EL (cell line): ENCODE results near the gene GPC1.

Experiments used
- DNase-seq: peaks from one replicate; pipeline ENCODE4 v3.0.0-alpha.2; 2016

Gene GPC1

DNA sequence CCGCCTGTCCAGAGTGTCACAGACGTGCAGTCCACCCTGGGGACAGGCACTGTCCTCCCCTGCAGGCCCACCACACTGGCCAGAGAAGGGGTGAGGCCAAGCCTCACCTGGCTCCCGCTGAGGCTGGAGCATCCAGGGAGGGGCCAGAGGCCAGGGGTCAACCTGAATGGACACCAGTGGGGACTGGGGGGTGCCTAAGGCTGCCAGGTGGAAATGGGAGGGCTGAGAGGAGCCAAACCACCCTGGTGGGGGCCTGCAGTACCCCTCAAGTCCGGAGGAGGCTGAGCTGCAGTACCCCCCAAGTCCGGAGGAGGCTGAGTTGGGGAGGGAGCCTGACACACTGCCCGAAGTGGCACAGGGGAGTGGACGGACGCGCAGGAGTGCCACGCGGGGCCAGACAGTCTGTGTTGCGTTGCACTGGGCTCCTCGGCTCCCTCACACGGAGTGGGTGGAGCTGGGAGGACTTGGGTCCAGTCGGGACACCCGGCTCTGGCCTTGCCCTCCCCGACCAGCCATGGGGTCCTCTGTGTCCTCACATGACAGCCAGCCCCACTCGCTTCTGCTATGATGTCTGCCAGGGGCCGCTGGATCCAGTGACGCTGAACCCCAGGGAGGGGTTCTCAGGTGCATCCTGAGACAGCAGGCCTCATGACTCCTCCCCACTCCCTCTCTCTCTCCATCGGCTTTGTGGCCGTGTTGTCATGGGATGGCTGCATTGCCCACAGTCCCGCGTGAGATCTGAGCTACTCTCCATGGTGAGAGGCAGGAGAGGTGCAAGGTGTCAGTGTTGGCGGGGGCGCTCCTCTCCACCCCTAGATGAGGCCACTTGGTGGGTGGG, 22.3 kb upstream of the GPC1 start:
- no peak for DNase-seq

DNA sequence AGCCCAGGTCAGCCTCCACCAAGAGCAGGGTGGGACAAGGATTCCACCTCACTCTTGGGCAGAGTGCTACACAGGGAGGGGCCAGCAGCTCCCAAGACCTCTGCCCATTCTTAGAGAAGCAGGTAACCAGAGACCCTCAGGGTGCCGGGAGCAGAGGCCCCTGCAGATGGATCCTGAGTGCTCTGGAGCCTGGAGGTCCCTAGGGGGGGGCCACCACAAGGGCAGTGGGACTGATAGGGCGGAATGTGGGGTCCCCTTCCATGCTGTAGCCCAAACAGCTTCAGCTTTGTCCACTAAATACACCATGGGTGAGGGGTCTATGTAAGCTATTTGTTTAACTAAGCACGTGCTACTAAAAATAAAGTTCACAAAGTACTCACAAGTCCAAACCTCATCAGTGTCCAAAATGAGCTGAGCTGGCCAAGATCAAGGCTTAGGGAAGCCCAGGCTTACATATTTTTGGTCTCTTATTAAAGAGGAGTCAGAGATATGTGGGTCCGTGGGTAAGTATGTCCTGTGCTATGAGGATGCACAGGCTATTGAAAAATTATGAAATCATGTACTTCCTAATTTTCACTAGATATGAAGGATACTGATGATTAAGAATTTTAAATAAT, 21.5 kb upstream of the GPC1 start:
- DNase-seq = no peak

DNA sequence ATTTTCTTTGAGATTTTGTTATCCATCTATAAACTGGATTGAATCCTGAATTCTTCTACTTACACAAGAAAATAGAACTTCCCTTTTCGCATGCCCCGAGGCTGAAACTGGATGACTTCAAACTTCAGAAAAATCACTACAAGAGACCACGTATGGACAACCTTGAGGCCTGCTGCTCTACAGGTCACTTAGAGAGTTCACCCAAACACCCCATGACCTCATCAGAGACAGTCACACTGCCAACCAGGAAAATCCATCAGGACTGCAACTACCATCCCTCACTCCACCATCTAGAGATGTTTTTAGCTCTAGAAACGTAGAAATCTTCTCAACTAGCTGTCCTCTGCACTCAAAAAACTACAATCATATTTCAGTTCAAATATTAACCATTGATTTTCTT, 18.6 kb upstream of the GPC1 start:
- DNase-seq = no peak

DNA sequence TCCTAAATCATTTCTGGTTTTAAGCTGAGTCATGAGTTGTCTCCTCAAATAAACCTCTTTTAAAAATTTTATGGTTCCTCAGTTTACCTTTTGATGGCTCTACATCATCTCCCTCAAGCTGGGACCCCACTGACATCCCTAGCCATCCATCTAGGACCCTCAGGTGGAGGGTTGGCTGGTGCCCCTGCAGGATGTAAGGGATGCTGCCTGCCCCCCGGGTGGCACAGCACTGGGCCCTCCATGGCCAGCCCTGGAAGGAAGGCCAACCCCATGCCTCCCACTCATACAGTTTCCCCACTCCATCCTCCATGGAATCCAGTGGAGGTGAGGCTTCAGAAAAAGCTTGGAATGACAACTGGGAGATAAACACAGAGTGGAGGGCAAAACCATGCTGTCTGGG, 17.2 kb upstream of the GPC1 start:
- no peak for DNase-seq

DNA sequence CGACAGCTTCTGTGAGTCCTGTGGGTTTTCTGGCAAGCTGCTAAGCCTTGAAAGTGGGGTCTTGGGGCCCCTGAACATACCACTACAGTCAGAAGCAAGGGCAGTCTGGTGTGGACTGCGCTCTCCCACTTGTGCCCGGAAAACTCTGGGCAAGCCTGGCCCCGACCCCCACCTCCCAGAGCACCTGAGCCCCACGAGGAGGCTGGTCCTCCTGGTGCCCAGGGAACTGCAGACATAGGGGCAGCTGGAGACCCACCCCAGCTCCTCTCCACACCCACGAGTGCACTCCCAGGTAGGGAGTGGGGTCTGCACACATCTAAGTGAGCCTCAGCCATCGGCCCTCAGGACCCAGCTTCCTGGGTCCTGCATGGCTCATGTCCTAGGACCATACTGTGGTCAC, 16.2 kb upstream of the GPC1 start:
- DNase-seq = no peak

DNA sequence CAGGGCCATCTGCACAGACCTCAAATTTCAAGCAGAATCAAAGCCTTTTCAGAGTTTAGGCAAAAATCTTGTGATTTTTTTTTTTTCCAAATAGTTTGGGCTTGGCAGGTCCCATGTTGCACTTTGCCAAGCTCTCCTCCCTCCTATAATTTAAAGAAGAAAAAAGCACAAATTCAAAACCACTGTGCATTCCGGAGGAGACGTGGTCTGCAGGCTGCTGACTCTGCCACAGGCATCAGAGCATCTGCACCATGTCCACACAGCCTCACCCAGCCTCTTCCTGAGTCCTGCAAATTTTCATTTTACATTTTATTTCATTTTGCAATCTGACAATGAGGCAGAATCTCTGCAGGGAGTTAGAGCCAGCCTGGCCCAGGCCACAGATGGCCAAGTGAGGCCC, 15.7 kb upstream of the GPC1 start:
- DNase-seq = no peak

DNA sequence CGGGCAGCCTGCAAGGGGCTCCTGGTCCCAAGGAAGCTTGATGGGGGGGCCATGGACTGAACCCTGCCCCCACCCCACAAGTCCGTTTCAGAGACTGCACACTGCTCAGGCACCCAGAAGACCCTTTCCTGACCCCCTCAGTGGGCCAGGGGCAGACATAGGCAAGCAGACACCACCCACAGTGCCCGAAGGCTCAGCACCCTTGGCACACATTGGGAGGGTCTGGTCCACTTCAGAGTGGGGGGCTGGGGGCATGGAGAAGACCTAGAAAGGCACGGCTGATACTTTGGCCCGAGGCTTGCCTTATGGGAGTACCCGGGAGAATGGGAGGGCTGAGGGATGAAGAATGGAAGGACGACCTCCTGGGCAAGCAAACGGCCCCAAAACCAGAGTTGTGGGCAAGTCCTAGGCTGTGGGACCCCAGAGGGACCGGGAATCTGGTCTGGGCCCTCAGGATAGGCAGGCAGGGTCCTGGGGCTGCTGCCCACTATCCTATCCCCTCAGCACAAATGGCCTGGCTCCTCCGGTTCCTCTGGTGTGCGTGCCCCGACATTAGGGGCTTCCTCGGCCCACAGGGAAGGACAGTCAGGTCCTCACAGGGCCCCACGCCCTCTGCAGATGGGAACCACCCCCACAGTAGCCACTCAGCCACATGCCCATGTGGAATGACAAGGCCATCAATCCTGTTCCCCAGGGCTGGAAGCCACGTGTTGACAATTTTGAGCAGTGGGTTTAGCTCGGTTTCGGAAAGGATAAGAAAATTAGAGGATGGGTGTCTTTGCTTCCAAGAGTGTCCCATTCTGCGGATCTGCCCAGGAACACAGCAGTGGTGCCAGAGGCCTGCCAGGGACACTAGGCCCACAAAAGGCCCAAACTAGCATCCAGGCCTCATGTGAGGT, 15.0 kb upstream of the GPC1 start:
- no peak for DNase-seq

DNA sequence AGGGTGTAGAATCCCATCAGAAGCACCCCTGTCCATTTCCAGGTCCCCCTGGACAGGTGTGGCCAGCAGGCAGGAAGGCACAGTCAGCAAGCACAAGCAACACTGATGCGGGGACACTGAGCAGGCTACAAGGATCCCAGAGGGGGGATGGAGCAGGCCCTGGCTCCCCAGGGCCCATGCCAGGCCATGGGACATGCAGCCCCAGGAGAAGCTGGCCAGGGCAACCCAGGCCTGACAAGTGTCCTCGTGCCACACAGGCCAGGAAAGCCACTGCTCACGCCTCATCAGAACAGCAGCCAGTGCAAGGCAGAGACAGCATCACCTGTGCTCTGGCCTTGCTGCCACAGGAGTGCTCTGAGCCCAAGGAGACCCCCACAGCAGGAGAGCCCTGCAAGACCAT, 14.1 kb upstream of the GPC1 start:
- DNase-seq = no peak

DNA sequence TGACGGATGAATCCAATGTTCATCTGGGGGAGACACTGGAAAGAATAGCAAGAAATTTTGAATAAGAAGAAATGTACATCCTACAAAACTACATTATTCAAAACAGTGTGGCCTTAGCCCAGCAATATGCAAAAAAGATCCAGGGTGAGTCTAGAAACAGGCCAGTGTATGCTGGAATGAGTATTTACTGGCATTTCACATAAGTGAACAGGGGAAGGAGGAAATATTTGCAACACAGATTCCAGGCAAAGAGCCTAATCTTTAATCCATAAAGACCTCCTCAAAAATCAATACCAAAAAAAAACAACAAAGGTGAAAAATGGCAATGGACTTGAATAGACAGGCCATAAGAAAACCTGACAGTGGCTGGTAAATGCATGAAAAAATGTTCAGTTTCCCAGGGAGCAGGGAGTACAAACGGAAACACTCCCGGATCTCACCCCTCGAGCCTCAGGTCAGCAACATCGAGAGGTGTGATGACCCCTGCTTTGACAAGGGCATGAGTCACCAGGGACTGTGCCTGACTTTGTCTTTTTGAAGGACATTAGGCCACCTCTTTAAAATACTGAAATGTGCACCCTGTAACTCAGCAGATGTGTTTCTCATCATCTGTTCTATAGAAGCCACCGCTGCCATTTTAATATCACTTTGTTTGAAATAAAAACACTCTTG, 12.7 kb upstream of the GPC1 start:
- no peak for DNase-seq

DNA sequence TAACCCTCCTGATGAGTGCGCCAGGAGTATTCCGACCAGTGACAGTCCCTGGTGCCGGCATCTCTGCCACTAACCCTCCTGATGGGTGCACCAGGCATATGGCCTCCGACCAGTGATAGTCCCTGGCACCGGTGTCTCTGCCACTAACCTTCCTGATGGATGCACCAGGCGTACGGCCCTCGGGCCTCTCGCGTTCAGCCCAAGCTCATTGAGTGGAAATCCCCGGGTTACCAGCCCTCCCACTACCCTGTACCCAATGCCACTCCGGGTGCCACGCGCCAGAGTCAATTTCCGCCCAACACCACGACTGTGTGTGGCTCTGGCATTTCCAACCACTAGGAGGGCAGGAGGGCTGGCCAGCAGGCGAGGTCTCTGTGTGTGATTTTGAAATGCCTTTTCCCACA, 11.7 kb upstream of the GPC1 start:
- DNase-seq = no peak

DNA sequence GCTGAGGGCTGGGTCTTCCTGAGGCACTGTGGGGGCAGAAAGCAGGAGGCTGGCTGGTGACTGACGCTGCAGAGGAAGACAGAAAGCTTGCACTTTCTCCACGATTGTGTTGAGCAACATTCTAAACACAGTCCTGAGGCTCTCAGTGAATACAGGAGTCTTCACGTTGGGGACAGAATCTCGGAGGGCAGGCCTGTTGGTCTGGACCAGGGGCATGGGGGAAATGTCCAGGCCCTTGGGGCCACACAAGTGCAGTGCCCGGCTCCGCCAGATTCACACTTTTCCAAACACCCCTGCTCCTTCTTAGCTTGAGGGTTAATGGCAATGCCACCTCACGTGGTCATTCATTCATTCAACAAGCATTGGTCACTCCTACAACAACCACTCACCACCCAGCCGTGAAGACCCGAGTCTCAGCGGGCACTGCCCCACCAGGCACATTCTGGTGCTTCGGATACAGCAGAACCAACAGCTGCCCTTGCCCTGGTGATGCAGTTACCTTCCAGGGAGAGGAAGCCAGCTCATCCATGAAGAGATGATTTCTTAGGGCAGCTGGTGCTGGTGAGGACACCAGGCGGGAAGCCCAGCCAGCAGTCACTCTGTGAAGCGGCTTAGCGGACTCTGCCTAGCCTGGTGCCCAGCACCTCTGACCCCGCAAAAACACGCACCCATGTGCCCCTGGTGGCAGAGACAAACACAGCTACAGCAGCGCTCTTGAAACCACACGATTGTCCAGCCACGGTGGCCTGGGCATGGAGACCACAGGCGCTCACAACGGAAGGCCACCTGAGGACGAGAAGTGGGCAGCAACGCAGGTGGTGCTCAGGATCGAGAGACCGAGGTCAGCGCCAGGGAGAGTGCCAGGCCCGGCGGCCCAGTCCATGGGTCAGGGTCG, 10.9 kb upstream of the GPC1 start:
- DNase-seq = no peak

DNA sequence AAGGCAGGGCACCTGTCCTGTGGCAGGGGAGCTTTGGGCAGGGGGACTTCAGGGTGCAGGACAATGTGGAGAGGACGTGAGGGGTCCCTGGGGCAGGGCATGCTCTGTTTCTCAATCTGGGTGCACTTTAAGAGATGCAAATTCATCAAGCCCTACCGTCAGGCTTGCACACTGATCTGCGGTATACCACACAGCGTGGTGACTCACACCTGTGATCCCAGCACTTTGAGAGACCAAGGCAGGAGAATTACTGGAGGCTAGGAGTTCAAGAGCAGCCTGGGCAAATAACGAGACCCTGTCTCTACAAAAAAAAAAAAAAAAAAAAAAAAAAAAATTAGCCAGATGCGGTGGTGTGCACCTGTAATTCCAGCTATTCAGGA, 10.2 kb upstream of the GPC1 start:
- DNase-seq = no peak

DNA sequence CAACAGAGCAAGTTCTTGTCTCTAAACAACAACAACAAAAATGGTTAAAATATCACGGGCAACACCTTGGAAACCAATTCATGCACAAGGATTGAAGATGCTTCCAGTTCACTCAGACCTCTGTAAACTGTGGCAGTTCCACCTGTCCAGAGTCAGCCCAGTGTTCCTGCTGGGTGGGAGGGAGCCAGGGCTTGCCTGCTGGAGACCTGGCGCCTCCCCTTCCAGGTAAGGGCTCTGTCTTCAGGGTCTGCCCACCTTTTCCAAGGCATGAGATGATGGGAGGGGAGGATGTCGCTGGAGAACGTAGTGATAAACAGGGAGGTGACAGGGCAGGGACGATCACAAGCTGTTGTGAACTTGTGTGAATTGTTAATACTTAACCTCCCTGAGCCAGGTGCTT, 9.8 kb upstream of the GPC1 start:
- no peak for DNase-seq

DNA sequence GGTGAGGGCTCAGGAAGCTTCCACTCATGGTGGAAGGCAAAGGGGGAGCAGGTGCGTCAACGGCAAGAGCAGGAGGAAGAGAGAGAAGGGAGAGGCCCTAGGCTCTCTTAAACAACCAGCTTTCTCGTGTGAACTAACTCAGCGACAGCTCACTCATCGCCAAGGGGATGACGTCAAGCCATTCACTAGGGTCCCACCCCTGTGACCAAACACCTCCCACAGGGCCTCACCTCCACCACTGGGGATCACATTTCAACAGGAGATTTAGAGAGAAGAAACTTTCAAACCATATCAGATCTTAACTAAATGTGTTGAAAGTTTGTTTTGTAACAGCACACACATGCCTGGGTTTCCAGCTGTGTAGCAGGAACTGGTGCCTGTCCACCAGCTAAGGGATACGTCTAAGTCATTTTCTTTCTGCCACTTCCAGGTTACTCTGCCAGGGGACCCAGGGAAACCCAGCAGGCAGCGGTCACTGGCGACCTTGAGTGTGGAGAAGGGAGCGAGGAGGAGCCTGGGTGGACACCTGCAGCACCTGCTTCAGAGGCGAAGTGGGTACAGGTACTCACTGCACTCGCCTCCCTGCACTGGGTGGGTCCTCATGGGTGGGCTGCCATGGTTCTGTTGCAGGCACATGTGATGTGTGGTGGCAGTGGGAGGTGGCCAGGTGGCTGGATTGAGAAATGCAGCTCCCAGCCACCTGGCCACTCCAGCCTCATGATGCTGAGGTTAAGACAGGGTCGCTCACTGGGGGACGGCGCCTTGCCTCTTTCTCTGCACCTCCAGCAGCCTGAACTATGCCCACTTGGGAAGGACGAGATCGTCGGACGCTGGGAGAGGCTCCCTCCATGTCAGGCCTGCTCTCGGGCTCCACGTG, 8.4 kb upstream of the GPC1 start:
- peak; percentile 24 for DNase-seq

DNA sequence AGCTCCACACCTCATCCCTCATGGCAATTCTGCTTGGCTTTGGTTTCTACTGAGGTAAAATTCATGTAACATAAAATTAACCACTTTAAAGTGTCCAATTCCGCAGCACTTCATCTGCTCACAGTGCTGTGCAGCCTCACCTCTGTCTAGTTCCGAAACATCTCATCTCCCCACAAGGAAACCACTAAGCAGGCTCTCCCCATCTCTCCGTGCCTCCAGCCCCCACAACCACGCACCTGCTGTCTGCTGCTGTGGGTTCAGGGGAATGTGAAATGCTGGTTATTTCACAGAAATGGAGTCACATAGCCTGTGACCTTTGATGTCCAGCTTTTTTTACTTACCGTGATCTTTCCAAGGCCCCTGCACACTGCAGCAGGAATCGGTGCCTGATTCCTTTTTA, 7.7 kb upstream of the GPC1 start:
- DNase-seq = no peak

DNA sequence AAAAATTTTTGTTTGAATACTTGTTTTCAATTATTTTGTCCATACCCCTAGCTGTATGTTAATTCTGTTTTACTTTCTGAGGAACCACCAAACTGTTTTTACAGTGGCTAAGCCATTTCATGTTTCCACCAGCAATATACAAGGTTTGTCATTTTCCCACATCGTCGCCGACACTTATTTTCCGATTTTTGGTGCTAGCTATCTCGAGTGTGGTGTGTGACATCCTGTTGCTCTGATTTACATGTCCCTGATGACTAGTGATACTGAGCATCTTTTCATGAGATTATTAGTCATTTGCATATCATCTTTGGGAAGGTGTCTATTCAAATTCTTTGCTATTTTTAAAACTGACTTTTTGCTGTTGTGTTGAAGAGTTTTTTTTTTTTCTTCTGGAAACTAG, 7.2 kb upstream of the GPC1 start:
- DNase-seq = no peak

DNA sequence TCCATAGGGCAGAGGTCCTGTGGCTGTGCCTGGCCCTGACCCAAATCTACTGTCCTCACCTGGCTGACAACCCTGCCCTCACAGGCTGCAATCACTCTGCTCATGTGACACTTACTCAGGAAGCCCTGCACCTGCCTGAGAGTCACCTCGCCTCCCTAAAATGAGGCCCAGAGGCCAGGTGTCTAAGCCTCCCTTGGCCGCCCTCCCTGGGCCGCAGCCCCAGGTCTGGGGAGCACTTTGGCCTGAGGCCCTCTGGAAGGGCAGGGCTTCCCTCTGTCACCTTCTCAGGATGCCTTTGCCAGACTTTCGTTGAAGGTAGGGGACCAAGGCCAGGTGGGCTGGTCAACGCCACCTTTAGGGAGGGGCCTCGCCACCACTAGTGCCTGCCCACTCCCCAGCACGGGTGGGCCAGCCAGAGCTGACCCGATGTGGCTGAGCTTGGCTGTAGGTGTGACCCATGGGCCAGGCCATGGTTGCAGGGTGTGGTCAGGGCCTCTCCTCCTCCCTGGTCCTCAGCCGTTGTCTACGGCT, 6.1 kb upstream of the GPC1 start:
- no peak for DNase-seq

DNA sequence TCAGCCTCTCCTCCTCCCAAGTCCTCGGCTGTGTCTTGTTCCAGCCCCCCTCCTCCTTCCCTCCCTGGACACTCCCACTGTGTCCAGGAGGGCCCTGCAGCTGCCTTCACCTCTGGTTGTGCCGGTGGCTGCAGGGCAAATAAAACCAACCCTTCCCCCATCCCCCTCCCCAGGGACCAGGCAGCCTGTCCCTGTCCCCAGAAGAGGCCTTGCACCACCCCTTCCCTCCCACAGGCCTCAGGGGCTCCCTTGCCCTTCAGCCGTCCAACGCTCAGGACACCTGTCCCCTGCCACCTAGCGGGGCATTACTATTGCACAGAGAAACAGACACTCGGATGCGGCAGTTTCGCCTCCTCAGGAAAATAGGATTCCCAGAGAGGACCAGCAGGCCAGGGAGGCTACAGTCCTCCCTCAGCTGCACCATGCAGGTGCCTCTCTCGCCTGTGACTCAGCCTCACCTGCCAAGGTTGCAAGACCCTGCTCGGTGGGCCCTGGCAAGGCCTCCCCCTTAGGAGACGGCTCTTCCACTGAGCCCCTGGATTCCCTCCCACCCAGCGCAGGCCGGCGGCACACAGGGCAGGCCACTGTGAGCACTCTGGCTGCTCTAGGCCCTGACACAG, 5.5 kb upstream of the GPC1 start:
- DNase-seq = no peak

DNA sequence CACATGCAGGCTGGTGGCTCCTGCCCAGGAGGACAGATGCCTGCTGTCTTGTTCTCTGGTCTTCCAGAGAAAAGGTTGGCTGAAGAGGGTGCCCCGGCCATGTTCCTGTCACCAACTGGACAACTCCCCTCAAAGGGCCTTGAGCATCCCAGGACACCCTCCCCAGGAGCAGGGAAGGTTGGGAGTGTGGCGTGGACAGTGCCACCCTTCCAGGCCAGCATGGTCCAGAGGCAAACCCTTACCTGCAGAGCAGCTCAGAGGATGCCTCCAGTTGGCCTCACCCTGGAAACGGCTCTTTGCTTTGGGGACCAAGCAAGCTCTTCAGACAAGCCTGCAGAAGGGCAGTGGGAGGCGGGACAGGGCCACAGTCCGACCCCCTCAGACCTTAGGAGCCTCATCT, 4.9 kb upstream of the GPC1 start:
- DNase-seq = no peak

DNA sequence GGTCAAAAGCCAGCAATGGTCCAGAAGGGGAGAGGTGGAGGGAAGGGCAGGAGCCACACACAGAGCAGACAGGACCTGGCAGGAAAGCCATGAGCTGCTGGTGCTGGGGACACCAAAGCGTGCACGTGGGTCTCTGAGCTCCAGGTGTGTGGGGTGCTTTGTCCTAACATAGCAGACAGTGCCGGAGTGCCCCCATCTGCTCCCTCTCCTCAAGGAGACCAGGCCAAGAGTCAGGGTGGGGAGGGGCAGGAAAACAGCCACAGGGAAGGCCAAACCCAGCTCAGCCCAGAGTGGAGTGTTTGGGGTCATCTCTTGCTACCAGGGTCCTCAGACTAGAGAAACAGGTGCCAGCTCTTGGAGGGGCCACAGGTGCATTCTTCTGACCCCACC, 4.2 kb upstream of the GPC1 start:
- DNase-seq = no peak
